HG03039 (cell line): Measurements from ENCODE around the gene CAMTA2.
A peak's percentile ranks its signal among the peaks of the same experiment; 100 is the strongest.

Experiments used
- ATAC-seq: cut with Tn5 transposase; IDR thresholded peaks from one replicate; pipeline ENCODE4 v1.9.1; 2021; ENCODE audit warnings: mild to moderate bottlenecking, moderate library complexity; ENCODE audit not compliant: unreplicated experiment

The CAMTA2 gene

DNA sequence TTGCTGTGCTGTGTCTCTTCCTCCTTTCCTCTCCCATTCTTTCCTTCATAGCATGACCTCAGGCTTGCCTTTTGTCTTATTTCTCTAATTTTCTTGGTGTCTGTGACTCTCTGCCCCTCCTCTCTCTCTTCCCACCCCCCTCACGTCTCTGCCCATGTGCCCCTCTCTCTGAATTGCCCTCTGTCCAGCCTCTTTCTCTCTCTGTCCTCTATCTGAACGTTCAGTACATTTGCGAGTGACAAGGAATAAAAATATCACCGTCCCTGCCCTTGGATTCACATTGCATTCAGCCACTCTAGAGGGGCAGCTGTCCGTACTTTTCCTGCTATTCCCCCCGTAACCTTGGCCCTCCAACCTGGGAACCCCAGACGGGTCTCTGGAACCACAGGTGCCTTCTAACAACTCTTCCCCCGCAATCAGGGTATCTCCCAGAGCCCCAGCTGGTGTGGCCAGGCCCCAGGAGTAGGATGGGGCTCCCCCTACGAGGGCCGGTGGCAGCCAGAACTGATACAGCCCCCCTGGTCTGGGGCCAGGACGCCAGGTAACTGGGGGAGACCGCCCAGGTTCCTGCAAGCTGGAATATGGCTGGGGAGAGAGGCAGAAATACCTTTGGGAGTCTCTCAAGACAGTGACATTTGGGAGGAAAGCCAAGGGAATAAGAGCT, 12.1 kb upstream of the CAMTA2 start:
- ATAC-seq, result no peak

DNA sequence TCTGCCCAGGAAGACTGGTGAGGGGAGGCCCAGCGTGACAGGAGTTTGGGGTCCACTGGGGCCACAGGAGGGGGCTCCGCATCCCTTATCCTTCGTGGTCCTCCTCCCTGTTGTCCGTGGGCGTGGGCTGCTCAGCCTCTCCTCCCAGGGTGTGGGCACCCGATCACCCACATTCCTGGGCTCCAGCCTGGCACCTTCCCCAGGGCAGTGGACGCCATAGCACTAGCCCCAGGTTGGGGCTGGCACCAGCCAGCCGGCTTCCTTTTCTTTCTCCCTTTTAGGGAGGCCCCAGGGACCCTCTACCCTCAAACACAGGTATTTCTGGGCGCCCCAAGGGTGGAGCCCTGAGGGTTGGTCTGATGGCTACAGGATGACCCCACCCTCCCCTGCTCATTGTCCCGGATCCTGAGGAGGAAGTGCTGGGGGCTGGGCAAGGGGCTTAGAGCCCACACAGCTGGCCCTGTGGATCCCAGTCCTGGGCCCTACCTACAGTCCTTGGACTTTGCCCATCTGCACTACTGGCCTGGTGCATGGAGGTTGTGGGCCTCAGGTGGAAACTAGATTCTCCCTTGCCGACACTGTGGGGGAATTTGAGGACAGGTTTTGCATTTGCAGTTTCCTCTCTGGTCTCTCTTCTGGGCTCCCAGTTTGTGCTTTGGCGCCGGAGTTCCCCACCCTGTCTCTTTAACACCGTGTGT, 11.4 kb upstream of the CAMTA2 start:
- ATAC-seq, result no peak

DNA sequence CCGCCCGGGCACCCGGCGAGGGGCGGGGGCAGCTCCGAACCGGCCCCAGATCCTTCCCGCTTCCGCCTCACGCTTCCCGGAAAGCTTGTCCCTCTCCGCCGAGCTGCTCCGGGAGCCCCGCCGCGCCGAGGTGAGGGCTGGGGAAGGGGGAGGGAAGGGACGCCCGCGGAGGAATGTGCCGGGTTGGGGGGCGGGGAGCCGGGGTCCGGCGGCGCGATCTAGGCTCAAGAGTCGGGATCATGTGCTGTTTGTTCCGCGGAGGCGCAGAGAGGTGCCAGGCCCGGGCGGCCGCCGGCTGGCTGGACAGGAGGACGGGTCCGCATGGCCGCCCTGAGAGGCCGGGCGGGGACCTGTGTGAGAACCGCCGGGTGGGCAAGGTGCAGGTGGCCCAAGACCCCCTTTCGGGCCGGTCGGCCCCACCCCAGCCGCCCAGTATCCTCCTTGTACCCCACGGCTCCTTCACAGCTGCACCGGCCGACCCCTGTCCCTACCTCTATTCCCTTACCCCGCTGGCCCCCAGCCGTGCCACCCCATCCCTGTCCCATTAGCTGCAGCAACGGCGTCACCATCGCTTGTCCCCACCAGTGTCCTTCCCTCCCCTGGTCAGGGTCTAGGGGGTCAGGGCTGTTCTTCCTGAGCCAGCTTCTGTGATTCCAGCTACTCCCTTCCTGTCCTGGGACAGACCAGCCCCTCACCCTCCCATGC, 10.7 kb upstream of the CAMTA2 start:
- ATAC-seq, result peak; percentile 1

DNA sequence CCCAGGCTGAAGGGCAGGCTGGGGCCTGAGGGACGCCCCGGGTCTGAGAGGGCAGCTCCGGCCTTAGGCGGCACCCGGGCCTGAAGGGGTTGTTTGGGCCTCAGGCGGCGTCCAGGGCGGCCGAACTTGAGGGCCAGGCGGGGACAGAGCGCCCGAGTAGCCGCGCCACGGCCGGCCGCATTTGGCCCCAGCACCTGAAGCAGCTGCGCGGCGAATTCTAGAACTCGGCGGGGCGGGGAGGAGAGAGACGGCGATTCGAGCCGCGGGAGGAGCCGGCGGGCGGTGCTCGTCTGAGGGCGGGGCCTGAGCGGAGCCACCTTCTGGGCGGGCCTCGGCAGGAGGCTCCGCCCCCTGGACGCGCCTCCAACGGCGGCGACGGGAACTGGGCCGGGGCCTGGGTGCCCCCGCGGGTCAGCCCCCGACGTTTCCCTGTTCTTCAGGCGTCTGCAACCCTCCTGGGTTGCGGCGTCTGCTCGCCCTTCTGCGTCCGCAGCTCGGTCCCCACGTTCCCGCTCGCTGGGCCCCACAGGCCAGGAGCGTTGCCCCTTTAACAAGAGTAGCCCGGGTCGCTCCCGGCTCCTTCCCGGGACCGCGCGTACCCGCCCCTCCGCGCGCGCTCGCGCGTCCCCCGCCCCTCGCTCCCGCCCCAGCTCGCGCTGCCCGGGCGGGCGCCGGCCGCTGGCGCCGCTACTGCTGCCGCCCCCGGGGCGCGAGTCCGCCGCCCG, 10.0 kb upstream of the CAMTA2 start, which contains the start of the genes INCA1 and KIF1C:
TSS of gene INCA1 (minus strand) at position 221 of the 725 bp plus-strand sequence. CDS start 3,085 bp downstream, outside the sequence.
TSS of gene KIF1C (plus strand) at position 649 of the 725 bp plus-strand sequence. CDS start 2,297 bp downstream, outside the sequence.
- peak; percentile 73 for ATAC-seq

DNA sequence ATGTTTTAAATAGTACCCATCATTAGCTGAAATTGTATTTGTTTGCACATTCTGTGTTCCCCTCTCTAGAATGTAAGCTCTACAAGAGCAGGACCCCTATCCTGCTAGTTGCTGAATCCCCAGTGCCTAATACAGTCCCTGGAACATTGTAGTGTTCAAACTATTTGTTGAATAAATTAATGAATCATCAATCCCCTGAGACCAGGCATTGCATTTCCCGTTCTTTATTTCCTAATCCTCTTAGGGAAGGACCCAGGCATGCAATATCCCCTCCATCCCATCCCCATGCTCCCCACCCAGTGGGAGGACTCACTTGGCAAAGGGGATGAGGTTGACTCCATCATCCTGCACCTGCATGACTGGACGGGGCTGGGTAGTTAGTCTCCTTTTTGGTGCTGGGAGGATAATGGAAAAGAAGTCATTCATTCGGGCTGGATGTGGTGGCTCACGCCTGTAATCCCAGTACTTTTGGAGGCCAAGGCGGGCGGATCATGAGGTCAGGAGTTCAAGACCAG, 6.7 kb upstream of the CAMTA2 start:
- ATAC-seq, result no peak

DNA sequence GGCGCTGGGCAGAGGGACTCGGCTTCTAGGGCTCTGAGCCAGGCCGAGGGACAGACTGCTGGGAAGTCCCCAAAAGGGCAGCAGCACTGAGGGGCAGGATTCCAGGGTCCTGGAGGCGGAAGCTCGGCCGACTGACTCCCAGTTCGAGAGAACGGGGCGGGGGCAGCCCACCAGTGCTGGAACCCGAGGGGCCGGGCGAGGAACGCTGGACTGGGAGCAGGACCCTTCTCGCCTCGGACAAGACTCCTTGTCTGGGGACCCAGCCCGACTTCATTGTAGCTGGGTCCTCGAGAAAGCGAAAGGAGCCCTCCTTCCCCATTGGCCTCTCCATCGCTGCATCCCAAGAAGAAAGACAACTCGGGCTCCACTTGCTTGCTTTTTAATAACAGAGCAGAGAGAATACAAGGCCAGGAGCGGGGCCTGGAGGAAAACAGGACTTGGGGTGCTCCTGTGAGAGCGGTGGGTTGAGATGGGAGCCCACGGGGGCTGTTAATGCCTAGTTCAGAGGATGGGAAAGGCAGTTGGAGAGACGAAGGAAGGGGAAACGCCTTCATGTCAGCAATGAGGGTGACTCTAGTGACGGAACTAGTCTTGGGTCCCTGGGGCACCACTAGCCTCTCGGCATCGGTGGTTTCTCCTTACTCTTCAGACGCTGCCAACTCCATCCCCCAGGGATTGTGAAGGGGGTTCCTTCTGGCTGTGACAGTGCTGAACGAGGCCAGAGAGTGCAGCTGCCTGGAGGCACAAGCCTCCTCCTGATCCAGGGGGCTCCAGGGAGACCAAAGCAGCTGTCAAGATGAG, 492 bp upstream of the CAMTA2 start:
- ATAC-seq, result no peak

DNA sequence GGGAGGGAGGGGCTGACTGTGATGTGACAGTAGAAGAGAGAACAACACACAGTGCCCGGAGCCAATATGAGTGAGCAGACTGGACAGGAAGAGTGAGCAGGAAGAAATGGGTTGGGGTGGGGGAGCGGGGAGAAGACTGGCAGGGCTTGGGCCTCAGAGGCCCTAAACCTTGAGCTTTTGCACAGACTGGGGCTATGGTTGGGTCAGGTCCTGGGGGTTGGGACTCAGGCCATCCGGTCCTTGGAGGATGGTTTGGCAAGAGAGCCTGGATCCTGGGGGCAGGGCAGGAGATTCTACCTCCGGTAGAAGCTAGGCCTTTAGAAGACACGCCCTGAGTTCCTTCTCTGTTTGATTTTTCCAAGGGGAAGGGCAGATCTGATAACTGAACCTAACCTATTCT, 1.1 kb downstream of the CAMTA2 start:
- ATAC-seq, result no peak

DNA sequence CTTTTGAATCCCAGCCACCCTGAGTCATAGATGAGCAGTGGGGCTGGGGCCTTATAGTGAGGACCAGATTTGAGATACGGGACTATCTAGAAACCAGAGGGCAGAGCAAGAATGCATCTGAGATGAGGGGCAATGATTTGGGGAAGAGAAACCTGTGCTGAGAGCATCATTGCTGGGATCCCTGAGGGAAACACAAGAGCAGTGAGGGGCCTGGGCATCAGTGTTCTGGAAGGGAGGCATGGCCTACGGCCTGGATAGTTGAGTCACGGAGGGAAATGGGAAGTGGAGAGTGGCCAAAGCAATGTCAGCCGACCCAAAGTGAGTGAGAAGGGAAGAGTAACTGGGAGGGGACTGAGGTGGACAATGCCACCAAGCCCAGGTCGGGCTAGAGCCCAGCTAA, 5.2 kb downstream of the CAMTA2 start:
- no peak for ATAC-seq

DNA sequence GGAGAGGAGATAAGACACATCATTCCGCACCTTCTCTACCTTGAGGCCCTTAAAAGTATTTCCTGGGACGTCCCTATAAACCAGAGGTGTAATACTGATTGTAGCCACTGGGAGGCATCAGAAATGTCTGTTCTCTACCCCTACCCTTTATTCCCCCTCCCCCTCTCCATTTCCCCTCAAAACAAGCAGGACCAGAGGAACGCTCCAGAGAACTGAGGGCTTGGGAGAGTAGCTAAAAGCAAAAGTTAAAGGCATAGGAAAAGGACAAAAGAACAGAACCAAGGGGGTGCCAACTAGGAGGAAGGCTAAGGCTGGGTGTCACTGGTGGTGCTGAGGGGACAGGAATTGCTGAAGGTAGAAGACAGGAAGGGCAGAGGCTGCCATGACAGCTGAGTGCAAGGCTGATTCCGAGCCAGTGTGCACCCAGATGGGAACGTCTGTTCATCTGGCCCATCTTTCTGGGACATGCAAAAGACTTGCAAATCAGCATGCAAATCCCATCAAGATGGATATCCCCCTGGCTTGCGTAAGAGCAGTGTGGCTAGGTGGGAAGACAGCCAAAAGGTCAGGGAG, 6.7 kb downstream of the CAMTA2 start:
- no peak for ATAC-seq

DNA sequence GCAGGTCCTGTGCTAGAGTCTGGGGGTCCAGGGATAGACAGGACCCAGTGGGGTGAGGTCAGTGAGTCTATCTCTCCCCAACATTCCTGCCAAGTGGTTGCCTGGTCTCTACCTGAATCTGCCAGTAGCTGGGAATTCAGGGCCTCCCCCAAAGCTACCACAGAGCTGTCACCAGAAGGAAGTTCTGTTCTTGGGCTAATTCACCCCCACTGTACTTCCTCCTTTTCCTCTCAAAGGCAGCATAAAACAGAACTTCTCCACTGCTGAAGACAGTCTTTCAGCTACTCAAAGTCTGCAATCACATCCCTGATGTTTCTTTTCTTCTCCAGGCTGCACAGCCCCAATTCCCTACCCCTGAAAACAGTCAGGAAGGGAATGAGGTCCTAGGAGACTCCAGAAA, 8.7 kb downstream of the CAMTA2 start:
- no peak for ATAC-seq

DNA sequence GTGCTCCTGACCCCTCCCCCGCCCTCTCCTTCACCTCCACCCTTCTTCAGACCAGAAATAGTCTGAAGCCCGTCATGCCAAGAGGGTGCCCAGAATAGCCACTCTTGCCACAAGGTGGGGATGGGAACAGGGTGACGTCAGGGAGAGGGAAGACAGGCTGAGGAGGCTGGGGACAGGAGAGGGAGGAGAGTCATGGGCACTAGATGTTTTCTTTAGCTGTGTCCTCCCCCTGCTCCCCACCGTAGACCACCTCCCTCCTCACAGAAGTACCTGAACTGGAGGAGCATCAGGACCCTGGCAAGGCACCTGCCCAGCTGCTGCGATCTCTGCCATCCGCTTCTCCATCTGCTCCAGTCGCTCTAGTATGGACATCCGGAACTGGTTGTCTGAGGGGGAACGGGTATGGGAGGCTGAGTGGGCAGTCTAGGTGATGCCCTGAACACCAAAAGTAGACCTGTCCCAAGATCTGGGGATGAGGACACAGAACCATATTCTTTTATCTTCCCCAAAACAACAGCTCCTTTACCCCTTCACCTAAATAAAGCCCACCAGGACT, 13.3 kb downstream of the CAMTA2 start:
- ATAC-seq, result no peak

DNA sequence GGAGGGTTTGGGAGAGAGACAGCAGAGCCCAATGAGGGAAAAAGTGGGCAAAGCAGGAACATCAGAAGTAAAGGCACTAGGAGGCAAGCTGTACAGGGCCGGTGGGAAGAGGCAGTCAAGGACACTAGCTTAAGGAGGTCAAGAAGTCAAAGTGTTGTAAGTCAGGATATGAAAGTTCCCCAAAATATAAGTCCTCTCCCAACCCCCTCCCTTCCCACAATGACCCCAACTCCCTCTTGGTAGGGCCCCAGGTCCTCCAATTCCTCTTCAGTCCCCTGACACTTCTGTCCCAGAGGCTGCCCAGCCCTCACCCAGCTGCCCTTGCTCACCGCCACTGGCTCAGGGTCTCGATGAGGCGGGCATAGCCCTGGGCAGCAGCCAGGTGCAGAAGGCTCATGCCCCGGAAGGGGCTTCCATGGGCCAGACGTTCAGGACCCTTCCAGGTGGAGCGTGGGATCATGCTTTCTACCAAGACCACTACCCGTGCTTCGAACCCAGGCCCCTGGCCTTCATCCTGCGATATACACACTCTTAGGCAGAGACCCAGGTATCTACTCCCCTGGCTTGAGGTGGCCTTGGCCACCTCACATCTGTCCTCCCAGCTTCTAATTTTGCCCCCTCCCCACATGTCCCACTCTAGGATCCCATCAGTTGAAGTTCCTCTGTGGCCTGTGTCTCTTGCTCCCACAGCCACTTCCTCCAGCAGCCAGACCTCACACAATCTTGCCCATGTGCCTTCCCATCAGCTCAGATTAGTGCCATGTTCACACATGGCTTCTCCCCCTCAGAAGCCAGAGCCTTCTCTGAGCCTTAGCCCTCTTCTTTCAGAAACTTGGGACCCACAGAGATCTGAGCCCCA, 14.0 kb downstream of the CAMTA2 start:
- ATAC-seq, result no peak

DNA sequence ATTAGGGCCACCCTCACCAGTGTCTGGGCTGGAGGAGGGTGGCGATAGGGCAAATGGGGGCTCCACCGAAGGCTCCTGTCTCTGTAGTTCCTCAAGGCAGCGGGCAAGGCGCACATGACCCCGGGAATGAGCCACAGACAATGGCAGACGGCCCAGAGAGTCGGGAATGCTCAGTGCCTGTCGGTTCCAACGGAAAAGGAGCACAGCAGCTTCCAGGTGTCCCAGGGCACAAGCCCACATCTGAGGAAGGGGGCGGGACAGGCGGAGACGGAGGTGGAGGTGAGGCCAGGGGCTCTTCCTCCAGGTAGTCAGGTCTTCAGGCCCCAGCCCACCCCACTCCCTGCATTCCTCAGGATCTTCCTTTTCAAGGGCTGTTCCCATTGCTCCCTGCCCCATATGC, 14.7 kb downstream of the CAMTA2 start:
- ATAC-seq, result no peak

DNA sequence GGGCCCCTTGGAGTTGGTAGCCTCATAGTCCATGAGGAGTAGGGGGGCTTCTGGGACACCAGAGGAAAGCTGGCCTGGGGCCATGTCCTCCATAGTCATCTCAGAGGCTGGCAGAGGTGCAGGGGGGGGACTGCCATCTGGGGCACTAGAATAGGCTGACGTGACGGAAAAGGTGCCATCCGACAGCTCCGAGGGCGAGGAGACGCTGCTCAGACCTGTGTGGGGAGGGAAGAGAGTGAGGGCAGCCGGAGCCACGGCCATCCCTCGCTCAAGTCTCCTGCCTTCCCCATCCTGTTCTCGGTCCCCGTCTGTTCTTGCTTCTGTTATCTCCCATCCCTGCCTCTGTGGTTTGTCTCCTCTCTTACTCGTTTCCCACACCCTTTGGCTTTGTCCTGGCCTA, 15.2 kb downstream of the CAMTA2 start:
- ATAC-seq, result no peak

DNA sequence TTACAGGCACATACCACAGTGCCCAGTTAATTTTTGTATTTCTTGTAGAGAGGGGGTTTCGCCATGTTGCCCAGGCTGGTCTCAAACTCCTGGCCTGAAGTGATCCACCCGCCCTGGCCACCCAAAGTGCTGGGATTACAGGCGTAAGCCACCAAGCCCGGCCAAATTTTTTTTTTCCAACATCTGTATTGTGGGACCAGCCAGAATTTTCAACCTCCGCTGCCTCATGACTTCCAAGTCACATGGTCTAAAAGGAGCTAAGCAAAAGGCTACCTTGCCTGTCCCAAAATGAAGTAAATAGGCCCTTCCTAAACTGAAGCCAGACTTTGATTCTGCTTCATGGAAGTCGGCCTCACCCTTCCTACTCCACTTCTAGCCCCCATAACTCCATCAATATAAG, 15.6 kb downstream of the CAMTA2 start:
- ATAC-seq, result no peak

DNA sequence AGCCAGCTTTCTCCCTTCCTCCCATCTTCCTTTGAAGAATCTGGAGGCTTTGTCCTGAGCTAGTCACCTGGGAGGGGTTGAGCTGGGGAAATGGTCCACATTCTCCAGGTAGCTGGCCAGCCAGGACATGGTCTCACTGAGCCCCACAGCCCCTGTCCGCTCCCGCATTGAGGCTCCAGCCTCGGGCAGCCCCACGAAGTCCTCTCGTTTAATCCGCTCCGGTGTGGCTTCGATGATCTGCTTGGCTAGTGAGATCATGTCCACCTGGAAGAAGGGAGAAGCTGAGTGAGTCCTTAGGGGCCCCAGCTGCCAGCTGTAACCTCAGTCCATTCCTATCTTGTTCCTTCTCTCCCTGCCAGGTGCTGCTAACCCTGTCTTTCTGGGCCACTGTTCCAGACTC, 17.2 kb downstream of the CAMTA2 start:
- no peak for ATAC-seq

DNA sequence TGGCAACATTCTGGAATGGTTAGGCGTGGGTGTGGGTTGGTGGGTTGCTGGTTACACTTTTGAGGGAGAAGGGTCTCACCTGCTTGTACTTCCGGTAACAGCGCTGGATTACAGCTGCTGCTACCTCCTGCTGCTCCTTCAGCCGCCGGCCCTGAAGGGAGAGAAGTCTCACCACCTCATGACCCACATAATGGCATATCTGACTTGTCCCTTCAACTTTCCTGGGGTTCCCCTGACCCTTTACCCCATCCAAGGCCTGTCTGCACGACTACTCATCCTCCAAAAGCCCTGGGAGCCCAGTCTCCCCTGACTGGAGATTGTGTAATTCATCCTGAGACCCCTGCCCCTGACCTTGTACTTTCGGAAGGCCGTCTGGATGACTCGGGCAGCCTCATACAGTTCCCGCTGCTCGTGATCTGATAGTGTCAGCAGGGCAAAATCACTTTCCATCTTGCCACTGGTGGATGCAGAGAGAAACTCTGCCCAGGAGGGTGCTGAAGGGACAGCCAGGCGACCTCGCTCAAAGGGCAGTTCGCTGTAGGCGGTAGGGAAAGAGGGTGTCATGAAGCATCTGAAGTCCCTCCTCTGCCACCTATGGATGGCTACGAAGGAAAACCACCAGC, 17.8 kb downstream of the CAMTA2 start:
- ATAC-seq, result no peak

DNA sequence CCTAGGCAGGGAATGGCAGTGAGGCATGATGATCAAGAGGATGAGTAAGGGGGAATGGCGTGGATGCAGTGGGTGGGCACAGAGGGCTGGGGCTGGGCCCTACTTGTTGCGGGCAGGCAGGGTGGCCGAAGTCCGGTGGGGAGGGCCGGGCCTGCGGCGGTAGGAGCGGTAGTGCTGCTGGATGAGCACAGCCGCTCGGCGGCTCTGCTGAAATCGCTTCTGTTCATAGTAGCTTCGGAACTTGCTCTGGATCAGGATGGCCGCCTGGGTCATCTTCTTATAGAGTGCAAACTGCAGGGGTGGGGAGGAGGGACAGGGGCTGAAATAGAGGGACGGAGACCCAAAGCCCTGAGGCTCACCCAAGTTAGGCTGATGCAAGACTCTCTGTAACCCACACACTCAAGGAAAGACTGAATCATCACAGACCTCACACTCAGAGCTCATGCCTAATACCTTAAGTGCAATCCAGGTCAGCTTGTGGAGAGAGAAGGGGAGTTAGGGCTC, 18.4 kb downstream of the CAMTA2 start:
- no peak for ATAC-seq
